ENCODE measurements around the gene SLC35F2.

- TF ChIP-seq CTCF (IDR thresholded peaks at IDR 0.05): no peak
- no peak for TF ChIP-seq POLR2A (IDR thresholded peaks at IDR 0.05; ENCODE audit: low read length)
- TF ChIP-seq MAFK (IDR thresholded peaks at IDR 0.05; ENCODE audit: partially characterized antibody): no peak
- TF ChIP-seq REST (IDR thresholded peaks at IDR 0.05): no peak
- TF ChIP-seq POLR2AphosphoS2 (conservative IDR thresholded peaks at IDR 0.05; ENCODE audit: low read length): no peak
- TF ChIP-seq MAX (IDR thresholded peaks at IDR 0.05): no peak
- TF ChIP-seq HOXA7 (CRISPR knock-in tag; IDR thresholded peaks at IDR 0.05): no peak
- TF ChIP-seq CBX2 (IDR thresholded peaks at IDR 0.05; ENCODE audit: borderline replicate concordance, low read depth): no peak
- TF ChIP-seq NFE2L2 (conservative IDR thresholded peaks at IDR 0.05; ENCODE audit: low read length): no peak
These were observed 56.9 kb downstream of the SLC35F2 start for GRCh38 chr11:107801641-107802040.

Data from A549 (cell line).